LNCAP (cell line): ENCODE measurements around the gene CTSE.

ENCODE experiments used
- CTCF ChIP-seq: fragments of 450-650 bp; IDR thresholded peaks from 2 replicates; pipeline ENCODE4 v1.5.1; 2017; ENCODE audit warnings: mild to moderate bottlenecking

CTSE gene

GRCh38 chr1:206011057-206011456 lies 12.6 kb downstream of the CTSE start:
- no peak for TF ChIP-seq CTCF

DNA sequence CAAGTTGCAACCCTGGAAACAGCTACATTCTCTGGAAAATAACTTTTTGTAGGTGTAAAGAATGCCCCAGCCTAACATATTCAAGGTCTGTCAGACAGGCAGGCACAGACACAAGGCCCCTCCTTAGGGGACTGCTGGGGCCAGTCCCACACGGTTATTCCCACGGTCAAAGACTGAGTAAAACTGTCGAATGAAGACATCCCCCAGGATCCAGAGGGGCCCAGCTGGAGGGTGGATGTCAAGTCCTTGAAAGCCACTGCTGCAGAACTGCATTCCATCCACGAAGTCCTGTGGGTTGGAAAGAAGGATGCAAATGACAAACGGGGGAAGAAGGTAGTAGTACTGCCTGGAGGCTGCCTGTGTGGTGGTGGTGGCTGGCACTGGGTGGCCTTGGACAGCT lies 13.6 kb downstream of the CTSE start:
- TF ChIP-seq CTCF: no peak

DNA sequence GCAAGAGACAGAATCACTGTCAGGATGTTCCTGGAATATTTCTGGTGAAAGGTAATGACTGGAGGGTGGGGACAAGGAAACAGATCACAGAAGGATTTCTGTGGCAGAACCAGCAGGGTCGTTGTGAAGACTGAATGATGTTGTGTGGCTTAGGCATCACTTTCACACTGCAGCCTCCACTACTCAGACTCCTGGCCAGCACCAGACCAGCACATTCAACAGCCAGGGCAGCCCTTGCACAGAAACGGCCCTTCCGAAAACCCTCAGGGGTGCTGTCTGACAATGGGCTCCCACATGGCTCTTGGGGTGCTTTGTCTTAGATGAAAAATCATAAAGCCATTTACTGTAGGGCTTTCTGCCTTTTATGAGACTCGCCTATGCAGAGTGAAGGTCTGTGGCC lies 16.7 kb downstream of the CTSE start:
- TF ChIP-seq CTCF: no peak

DNA sequence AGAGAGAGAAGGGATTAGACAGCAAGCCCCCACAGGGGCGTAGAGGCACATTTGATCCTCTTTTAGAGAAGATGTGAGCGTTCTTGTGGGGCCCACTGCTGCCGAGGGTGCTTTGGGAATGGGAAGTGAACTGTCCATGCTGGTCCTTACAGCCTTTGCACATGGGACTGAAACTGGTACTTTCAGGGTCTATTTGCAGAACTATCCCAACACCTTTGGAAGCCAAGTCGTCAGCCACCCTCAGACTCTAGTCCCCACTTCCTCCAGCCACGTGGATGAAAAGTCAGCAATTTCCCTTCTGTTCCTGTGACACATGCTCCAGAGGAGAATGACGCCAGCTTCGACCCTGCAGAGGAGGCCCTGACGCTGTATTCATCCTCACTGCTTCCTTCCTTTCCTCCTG lies 17.9 kb downstream of the CTSE start:
- no peak for TF ChIP-seq CTCF

- no peak for TF ChIP-seq CTCF
These were observed 18.5 kb downstream of the CTSE start for GRCh38 chr1:206005234-206005633.

DNA sequence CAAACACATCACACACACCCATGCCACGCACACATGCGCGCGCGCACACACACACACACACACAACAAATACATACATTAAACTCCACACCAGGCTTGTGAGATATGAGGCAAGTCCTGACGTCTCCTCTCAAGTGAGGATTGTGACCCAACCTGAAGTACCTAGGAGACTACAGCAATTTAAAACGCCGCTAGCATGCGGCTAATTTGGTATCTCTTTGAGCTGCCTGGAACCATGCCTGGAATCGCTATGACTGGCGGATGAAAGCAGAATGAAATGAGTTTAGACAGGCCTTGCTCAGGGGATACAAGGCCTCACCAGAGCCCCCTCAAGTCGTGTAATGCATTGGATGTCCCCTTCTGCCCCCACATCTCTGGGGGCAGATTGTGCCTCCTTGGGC lies 18.9 kb downstream of the CTSE start:
- TF ChIP-seq CTCF: no peak

DNA sequence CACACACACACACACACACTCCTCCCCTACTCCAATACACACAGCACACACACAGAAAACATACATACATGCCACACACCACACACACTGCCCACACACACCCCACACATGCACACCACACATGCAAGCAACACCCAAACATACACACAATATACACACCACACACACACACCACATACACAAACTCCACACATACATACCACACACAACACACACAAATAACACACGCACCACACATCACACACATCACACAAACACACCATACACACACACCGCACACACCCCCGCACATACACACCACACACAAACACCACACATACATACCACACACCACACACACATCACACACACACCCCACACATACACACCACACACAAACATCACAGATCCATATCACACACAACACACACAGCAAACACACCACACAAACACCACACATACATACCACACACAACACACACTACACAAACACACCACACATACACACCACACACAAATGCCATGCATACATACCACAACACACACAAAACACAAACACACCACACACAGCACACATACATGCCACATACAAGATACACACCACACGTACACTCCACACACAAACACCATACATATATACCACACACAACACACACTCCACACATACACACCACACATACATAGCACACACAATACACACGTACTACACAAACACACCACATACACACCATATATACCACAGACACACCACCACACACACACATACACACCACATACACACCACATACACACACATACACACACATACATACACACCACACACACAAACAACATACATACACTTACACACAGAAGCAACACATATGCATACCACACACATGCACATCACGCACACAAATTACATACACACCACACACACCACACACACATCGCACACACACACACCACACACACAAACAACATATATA lies 19.6 kb downstream of the CTSE start:
- TF ChIP-seq CTCF: no peak
